ENCODE measurements around the gene ZFP69B.

DNA sequence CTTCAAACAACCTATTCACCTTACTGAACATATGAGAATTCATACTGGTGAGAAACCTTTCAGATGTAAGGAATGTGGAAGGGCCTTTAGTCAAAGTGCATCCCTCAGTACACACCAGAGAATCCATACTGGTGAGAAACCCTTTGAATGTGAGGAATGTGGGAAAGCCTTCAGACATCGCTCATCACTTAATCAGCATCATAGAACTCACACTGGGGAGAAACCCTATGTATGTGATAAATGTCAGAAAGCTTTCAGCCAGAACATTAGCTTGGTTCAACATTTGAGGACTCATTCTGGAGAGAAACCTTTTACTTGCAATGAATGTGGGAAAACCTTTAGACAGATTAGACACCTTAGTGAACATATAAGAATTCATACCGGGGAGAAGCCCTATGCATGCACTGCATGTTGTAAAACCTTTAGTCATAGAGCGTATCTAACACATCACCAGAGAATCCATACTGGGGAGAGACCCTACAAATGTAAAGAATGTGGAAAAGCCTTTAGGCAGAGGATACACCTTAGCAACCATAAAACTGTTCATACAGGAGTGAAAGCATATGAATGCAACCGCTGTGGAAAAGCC lies 45.1 kb downstream of the ZFP69B start:
- TF ChIP-seq POLR2A (IDR thresholded peaks at IDR 0.05) = no peak
- TF ChIP-seq, protein P1, sequence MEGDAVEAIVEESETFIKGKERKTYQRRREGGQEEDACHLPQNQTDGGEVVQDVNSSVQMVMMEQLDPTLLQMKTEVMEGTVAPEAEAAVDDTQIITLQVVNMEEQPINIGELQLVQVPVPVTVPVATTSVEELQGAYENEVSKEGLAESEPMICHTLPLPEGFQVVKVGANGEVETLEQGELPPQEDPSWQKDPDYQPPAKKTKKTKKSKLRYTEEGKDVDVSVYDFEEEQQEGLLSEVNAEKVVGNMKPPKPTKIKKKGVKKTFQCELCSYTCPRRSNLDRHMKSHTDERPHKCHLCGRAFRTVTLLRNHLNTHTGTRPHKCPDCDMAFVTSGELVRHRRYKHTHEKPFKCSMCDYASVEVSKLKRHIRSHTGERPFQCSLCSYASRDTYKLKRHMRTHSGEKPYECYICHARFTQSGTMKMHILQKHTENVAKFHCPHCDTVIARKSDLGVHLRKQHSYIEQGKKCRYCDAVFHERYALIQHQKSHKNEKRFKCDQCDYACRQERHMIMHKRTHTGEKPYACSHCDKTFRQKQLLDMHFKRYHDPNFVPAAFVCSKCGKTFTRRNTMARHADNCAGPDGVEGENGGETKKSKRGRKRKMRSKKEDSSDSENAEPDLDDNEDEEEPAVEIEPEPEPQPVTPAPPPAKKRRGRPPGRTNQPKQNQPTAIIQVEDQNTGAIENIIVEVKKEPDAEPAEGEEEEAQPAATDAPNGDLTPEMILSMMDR (IDR thresholded peaks at IDR 0.05) = no peak
